ENCODE measurements around the gene GAN. TPM values are rescaled to one million over a fixed set of nuclear protein-coding genes. Genes with fewer than 3 reads are reported as not detected.
A peak's percentile ranks its signal among the peaks of the same experiment; 100 is the strongest.
"Not testable (repeated sequence)": the region's sequence is repeated elsewhere in the genome, so short reads cannot be mapped to it uniquely, and the experiment has no call there.

The GAN gene
- total RNA-seq, 1 experiment from 2014 or later, result 6.8 TPM

DNA sequence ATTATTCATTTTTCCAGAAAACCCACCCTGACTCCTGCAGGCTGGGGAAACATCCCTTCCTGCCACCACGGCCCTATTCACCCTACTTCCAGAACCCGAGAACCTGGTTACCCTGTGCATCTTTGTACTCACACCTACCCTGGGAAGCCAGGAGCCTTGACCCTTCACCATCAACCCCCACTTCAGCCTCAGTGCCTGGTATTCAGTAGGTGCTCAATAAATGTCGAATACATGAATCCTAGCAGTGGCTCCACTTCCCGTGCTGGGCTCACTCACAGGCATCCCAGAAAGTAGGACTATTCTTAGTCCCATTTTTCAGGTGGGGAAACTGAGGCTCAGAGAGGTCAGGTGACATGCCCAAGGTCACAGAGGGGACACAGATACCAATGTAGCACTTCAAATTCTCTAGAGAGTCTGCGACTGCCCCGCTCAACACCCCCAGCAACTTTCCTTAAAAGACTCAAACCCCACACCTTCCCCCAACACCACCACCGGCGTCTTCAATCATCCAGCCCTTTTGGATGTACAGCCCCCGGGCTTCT lies 93.7 kb downstream of the GAN start:
- in situ Hi-C loops (cut with HindIII; ENCODE audit: low pct_unique_long_range_greater_than_20kb, low sequenced_read_pairs), result no loop called here

DNA sequence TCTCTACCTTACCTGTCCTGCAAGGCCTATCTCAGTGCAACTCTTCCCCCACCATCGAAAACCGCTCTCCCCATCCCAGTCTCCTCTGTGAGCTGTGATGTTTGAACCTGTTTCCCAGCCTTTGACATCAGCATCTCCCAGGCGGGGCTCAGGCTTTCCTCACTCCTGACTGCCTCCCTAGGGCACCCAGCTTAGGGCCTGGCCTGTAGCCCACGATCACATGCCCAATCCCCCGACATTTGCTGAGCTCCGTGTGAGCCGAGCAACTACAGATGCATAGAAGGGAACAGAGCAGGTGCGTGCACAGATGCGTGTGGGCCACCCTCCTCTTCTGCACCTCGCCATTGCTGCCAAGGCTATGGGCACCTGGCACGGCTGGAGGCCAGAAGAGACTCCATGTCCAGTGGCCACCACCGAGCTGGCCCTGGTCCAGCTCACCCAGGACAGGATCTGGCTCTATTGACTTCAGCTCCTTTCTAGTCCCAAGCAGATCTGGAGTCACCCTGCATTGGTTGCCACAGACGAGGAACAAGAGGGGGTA lies 94.3 kb downstream of the GAN start:
- in situ Hi-C loops (cut with HindIII; ENCODE audit: low pct_unique_long_range_greater_than_20kb, low sequenced_read_pairs), result no loop called here
- DNase-seq (ENCODE audit: low read depth, low spot score), result no peak

More for the DNA sequence above, 93.7 kb downstream of the GAN start:
- DNase-seq (ENCODE audit: low read depth, low spot score), result no peak

DNA sequence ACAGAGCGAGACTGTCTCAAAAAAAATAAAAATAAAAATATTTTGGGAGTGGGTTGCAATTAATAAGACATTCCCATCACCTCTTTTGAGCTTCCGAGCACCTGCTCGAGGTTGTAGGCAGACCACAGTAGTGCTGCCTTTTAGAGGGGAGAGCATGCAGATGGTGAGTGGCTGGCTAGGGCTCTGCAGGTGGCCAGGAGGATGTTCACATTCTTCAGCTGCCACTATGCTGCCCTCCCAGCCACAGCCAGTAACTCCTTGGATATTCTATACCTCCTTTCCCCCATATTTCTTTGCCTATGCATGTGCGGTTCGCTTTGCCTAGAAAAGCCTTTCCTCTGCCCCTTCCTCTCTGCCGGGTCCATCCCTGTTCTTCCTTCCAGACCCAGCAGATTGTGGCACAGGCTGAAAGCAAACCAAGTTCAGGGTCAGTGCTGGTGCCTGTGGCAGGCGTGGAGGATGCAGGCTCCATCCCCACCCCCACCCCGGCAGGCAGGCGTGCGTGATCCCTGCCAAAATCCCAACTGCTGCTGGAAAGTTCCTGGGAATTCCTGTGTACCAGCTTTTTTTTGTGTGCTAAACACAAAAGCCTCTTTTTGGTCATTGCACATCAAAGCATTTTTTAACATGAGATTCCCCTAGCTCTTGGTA lies 96.0 kb downstream of the GAN start:
- no peak for DNase-seq (ENCODE audit: low read depth, low spot score)
- in situ Hi-C loops (cut with HindIII; ENCODE audit: low pct_unique_long_range_greater_than_20kb, low sequenced_read_pairs), result no loop called here

DNA sequence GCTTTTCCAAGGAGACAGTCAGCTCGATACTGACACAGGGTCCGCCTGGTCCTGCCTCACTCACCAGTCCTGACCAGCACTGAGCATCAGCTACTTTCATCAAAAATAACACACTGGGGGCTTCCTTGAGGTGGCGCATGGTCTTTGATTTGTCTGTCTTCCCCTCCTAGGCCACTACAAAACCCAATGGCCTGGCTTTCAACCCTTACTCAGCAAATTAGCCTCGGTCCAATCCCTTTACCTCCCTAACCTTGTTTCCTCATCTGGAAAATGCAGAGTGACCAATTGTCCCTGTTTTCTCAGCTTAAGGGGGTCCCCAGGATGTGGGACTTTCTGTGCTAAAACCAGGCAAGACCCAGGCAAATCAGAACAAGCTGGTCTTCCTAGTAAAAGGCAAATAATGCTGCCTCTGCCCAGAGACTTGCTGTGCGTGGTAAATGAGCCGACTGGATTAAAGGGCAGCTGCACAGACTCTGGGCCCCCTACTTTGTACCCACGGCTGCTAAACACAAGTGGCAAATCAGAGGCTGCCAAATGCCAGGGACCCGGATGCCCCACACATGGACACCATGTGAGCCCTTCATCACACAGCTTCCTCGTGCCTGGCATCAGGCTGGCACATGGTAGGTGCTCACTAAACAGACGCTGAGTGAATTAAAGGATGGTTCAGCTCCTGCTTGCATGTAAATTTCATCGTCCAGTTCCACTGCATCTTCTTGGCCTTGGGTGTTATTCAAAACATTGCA lies 98.7 kb downstream of the GAN start:
- in situ Hi-C loops (cut with HindIII; ENCODE audit: low pct_unique_long_range_greater_than_20kb, low sequenced_read_pairs), result no loop called here
- DNase-seq (ENCODE audit: low read depth, low spot score), result no peak

DNA sequence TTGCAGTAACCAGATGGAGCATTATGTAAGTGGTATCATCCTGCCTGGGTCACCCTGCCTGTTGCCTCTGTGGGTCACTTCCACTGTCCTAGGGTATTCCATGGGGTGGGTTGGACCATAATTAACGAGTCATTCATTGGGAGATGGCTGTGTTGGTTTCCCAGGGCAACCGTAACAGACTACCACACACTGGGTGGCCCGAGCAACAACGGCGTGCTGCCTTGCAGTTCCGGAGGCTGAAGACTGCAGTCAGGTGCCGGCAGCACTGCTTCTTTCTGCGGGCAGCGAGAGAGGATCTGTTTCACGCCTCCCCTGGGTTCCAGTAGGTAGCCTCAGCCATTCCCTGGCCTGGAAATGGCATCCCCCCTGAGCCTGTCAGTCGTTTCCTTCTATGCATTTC lies 101.0 kb downstream of the GAN start:
- no peak for DNase-seq (ENCODE audit: low read depth, low spot score)
- in situ Hi-C loops (cut with HindIII; ENCODE audit: low pct_unique_long_range_greater_than_20kb, low sequenced_read_pairs), result no loop called here

DNA sequence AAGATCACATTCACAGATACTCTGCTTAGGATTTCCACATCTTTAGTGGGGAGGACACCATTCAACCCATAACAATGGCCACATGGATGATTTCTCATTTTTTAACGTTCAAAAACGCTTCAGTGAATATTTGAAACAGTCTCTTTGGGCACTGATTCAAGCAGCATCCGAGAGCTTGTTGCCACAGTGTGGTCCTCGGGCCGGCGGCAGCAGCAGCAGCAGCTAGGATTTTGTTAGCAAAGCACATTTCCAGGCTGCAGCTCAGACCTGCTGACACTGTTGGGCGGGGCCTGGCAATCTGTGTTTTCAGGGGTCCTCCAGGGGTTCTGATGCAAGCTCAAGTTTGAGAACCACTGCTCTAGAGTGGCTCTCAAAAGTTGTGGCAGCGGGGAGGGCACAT lies 102.0 kb downstream of the GAN start:
- in situ Hi-C loops (cut with HindIII; ENCODE audit: low pct_unique_long_range_greater_than_20kb, low sequenced_read_pairs), result no loop called here

DNA sequence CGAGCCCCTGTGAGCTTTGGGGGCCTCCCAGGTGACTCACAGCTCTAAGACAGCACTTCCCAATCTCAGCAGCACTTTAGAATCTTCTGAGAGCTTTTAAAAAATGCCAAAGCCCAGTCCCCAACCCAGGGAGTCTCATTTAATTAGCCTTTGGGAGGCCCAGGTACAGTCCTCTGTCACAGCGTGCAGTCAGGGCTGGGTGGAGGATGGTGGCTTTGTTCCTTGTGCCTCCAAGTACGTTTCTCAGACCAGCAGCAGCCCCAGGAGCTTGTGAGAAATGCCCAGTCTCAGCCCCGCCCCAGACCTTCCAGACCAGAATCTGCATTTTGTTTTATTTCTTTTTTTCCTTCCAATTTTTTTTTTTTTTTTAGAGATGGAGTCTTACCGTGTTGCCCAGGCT lies 102.4 kb downstream of the GAN start:
- no peak for DNase-seq (ENCODE audit: low read depth, low spot score)
- in situ Hi-C loops (cut with HindIII; ENCODE audit: low pct_unique_long_range_greater_than_20kb, low sequenced_read_pairs), result no loop called here

More for the DNA sequence above, 102.0 kb downstream of the GAN start:
- DNase-seq (ENCODE audit: low read depth, low spot score), result no peak

DNA sequence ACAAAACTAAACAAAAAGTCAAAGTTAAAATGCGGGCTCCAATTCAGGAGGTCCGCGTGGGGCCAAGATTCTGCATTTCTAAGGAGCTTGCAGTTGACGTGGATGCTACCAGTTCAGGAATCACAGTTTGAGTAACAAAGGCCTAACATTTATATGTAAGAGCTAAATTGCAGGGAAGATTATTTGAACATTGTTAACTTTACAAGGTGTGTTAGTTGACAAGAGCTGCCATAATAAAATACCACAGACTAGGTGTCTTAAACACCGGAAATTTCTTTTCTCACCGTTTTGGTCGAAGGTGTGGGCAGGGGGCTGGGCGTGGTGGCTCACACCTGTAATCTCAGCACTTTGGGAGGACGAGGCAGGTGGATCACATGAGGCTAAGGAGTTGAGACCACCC lies 105.0 kb downstream of the GAN start:
- in situ Hi-C loops (cut with HindIII; ENCODE audit: low pct_unique_long_range_greater_than_20kb, low sequenced_read_pairs), result no loop called here
- DNase-seq (ENCODE audit: low read depth, low spot score), result no peak

DNA sequence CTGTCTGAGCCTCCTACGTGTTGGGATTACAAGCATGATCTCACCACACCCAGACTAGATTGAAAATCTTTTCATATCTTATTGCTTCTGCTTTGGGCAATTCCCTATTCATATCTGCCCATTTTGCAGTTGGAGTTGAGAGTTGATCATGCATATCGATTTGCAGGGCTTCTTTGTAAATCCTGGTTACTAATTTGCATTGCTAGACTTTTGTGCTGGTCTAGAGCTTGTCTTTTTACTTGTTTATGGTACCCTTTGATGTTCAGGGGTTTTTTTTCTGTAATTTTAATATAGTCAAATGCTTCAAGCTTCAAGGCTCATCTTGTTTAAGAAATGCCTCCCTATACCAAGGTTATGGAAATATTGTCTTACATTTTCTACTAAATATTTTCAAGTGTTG lies 106.4 kb downstream of the GAN start:
- DNase-seq (ENCODE audit: low read depth, low spot score), result no peak
- in situ Hi-C loops (cut with HindIII; ENCODE audit: low pct_unique_long_range_greater_than_20kb, low sequenced_read_pairs), result no loop called here

DNA sequence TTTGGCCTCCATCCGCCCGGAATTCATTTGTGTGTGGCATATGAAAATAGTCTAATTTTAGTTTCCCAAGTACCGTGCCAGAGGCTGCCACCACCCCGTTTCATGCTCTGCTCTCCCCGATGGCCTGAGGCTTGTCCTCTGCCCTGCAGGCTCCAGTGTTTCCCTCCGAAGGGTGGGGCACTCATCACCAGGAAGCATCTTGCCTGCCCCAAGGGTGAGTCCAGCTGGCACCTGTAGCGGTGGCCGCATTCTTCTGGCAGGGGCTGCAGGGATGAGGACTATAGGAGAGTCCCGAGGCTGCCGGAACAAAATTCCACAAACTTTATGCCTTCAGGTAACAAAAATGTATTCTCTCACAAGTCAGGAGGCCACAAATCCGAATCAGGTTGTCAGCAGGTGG lies 106.8 kb downstream of the GAN start:
- in situ Hi-C loops (cut with HindIII; ENCODE audit: low pct_unique_long_range_greater_than_20kb, low sequenced_read_pairs), result no loop called here

DNA sequence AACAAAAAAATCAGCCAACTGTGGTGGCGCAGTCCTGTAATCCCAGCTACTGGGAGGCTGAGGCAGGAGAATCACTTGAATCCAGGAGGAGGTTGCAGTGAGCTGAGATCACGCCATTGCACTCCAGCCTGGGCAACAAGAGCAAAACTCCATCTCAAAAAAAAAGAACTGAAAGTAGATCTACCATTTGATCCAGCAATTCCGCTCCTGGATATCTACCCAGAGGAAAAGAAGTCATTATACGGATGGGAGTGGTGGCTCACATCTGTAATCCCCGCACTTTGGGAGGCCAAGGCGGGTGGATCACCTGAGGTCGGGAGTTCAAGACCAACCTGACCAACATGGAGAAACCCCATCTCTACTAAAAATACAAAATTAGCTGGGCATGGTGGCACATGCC lies 107.4 kb downstream of the GAN start:
- DNase-seq (ENCODE audit: low read depth, low spot score); in situ Hi-C loops (cut with HindIII; ENCODE audit: low pct_unique_long_range_greater_than_20kb, low sequenced_read_pairs): not testable (repeated sequence)

More for the DNA sequence above, 106.8 kb downstream of the GAN start:
- DNase-seq (ENCODE audit: low read depth, low spot score), result no peak

DNA sequence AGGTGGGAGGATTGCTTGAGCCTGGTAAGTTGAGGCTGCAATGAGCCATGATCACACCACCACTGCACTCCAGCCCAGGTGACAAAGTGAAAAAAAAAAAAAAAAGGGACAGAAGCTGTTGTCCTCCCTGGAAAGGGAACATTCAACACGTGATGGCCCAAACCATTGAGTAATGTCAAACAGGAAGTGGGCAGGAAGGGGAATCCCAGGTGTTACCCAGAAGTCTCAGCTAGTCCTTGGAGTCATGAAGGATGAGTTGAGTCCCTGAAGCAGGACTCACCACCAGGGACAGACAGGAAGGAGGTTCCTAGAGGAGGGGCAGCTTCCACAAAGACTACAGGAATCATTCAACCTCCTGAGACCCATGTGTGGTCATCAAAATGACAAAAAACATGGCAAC lies 110.0 kb downstream of the GAN start:
- in situ Hi-C loops (cut with HindIII; ENCODE audit: low pct_unique_long_range_greater_than_20kb, low sequenced_read_pairs), result no loop called here
- DNase-seq (ENCODE audit: low read depth, low spot score), result no peak

DNA sequence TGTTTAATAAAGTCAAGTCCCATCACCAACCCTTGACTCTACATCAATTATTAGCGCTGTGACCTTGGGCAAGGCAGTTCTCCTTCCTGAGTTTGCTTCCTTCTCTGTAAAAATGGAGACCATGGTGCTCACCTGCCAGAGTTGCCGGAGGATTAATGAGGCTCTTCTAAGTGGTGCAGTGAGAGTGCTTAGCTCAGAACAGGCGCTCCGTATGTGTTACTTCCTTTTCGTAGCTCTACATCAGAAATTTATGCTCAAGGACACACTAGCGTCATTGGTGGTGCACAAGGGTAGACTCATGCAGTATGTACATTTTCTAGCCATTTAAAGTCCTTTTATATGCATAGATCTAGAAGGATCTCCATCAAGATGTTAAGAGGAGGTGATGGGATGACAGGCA lies 112.5 kb downstream of the GAN start:
- in situ Hi-C loops (cut with HindIII; ENCODE audit: low pct_unique_long_range_greater_than_20kb, low sequenced_read_pairs), result no loop called here
- DNase-seq (ENCODE audit: low read depth, low spot score), result no peak

DNA sequence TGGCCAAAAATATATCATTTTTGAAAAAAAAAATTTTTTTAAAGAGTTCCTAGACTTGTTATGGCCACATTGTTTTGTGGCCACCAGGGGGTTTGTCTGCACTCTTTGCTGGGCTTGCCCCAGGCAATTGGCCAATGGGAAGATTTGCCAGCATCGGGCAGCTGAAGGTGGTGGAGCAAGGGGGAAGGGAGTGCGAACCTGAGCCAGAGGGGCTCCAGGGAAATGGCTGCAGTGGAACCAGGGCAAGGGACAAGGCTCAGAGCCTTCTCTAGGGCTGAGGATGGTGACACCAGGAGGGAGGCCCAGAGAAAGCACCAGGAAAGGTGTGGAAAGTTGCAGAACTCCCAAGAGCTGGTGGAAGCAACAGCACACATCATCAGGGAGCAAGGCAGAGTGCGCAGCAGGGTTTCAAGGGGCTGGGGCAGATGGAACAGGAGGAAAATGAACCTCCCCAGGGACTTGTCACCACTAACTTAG lies 114.3 kb downstream of the GAN start:
- DNase-seq (ENCODE audit: low read depth, low spot score), result peak; percentile 45
- in situ Hi-C loops (cut with HindIII; ENCODE audit: low pct_unique_long_range_greater_than_20kb, low sequenced_read_pairs), result no loop called here

DNA sequence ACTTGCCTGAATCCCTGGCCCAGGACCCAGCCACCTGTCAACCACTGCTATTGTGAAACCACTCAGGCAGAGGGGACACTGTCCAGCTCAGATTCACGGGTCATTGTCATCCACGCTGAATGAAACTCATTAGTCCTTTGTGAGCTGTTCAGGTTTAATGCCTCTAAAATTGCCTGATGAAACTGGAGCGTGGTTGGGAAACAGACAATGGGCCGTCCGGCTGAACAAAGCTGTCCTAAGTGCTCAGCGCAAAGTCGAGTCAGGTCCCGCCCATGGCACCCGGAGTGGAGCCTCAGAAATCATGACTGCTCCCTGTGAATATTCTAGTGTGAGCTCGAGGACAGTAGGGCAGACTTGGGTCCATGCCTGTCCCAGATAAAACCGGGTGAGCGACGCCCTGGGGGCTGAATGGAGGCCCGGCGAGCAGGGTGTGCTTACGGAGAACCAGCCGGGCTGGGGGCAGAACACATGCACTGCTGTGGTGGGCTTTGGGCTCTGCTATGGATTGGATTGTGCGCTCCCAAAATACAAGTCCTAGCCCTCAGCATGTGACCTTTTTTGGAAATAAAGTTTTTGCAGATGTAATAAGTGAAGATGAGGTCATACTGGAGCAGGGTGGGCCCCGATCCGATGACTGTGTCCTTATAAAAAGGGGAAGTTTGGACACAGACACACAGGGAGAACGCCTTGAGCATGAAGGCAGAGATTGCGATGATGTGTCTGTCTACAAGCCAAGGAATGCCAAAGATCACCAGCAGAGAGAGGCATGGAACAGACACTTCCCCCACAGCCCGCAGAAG lies 117.0 kb downstream of the GAN start:
- in situ Hi-C loops (cut with HindIII; ENCODE audit: low pct_unique_long_range_greater_than_20kb, low sequenced_read_pairs), result no loop called here
- DNase-seq (ENCODE audit: low read depth, low spot score), result no peak

DNA sequence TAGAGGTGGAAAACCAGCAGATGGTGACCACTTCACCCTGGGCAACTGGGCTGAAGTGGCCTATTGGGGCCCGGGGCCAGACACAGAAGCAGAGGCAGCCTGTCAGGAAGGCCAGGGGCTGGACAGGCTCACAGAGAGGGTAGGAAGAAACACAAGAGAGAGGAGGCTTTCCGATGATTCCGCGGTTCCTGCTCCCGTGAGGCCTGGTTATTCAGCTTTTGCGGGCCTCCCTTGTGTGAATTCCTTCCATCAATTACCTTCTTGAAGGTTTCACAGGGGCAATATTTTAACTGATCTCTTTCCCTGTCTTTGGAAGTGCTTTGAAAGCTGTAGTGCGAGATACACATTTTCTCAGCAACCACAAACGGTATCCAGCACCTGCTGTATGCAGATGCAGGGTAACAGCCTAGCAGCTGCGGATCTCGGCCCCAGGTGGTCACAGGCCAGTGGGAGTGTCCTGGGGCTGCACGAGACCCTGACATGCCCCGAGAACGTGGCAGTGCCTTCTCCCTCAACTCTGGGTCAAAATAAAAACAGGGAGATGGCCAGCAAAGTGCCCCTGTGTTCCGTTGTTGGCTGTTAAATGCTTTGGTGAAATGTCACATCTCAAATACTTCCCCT lies 118.3 kb downstream of the GAN start:
- in situ Hi-C loops (cut with HindIII; ENCODE audit: low pct_unique_long_range_greater_than_20kb, low sequenced_read_pairs), result no loop called here
- no peak for DNase-seq (ENCODE audit: low read depth, low spot score)

DNA sequence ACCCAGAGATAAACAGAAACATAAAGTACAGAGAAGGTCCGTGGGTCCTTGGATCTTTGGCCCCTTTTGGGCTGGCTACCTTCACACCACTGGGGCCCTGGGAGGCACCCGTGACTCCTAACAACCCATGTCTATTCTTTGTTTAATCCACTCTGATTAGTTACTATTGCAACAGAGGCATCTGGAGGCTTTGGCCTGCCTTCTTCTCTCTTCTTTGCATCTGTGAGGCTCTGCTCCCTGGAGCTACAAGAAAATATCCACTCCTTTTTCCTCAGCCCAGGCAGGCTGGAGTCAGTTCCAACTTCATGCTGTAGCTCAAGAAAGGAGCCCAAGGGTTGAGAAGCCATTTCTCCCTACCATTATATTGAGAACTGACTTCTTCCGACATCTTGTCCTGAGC lies 120.3 kb downstream of the GAN start:
- in situ Hi-C loops (cut with HindIII; ENCODE audit: low pct_unique_long_range_greater_than_20kb, low sequenced_read_pairs), result no loop called here
- DNase-seq (ENCODE audit: low read depth, low spot score), result no peak

DNA sequence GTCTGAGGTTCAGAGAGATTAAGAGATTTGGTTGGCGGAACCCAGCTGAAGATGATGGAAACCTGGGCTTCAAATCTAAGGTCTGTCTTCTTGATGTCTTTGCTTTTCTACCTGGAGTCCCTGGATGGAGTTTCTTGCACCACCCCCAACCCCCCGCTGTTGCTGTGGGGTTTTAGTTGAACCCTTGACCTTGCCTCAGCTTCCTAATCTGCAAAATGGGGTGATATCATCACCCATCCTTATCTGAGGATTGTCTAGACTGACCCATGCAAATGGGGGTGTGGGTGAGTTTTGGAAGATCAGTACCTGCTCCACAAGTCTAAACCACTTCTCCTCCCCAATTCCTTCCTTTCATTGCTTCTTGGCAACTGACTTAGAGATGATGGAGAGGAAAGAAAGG lies 120.8 kb downstream of the GAN start:
- in situ Hi-C loops (cut with HindIII; ENCODE audit: low pct_unique_long_range_greater_than_20kb, low sequenced_read_pairs), result no loop called here
- DNase-seq (ENCODE audit: low read depth, low spot score), result no peak
